ENCODE results near the gene ZNF223. TPM values are rescaled to one million over a fixed set of nuclear protein-coding genes. Genes with fewer than 3 reads are reported as not detected.
A peak's percentile ranks its signal among the peaks of the same experiment; 100 is the strongest.

Gene ZNF223
- total RNA-seq, 1 experiment from 2014 or later: not detected

DNA sequence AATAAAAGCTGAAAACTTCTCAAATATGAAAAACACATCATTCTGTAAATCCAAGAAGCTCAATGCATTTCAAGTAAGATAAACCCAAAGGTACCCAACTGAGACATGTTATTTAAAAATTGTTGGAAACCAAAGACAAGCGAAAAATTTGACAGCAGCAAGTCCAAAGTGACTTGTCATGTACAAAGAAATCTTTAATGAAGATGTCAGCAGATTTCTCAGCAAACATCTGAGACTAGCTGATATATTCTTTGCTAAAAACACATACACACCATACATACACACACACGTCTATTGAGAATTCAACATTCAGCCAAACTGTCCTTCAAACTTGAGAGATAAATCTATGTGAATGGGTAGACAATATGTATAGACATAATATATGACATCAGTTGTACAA, 32.3 kb upstream of the ZNF223 start:
- no peaks in the 10 kb centered on the region for H3K9me3 ChIP-seq (ENCODE audit: low read length)
- no peaks in the 10 kb centered on the region for H3K36me3 ChIP-seq (ENCODE audit: low read depth, low read length)
- H3K9me2 ChIP-seq (replicated peaks; ENCODE audit: low read length): no peaks in the 10 kb centered on the region
- CTCF ChIA-PET: no interaction called here
- H3F3A ChIP-seq (ENCODE audit: low read length, unreplicated experiment): no peaks in the 10 kb centered on the region
- ATAC-seq: no peak
- H3K27me3 ChIP-seq (ENCODE audit: low read length): no peaks in the 10 kb centered on the region
- BruUV-seq (replicated peaks): no TSS peak
- no peak for DNase-seq
- TF ChIP-seq EZH2 (IDR thresholded peaks at IDR 0.05; ENCODE audit: low read length, unreplicated experiment): no peak
- TF ChIP-seq, protein P1, sequence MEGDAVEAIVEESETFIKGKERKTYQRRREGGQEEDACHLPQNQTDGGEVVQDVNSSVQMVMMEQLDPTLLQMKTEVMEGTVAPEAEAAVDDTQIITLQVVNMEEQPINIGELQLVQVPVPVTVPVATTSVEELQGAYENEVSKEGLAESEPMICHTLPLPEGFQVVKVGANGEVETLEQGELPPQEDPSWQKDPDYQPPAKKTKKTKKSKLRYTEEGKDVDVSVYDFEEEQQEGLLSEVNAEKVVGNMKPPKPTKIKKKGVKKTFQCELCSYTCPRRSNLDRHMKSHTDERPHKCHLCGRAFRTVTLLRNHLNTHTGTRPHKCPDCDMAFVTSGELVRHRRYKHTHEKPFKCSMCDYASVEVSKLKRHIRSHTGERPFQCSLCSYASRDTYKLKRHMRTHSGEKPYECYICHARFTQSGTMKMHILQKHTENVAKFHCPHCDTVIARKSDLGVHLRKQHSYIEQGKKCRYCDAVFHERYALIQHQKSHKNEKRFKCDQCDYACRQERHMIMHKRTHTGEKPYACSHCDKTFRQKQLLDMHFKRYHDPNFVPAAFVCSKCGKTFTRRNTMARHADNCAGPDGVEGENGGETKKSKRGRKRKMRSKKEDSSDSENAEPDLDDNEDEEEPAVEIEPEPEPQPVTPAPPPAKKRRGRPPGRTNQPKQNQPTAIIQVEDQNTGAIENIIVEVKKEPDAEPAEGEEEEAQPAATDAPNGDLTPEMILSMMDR (conservative IDR thresholded peaks at IDR 0.05; ENCODE audit: low read depth, low read length): no peak
- no peak for TF ChIP-seq EZH2phosphoT487 (IDR thresholded peaks at IDR 0.05; ENCODE audit: borderline replicate concordance, low read length)
- no peak overlapping the region for H3K4me3 ChIP-seq (ENCODE audit: low read length)
- no peaks in the 10 kb centered on the region for H3K79me2 ChIP-seq (ENCODE audit: low read length)
- H3K27ac ChIP-seq (ENCODE audit: low read length): no peak overlapping the region
- H3K9ac ChIP-seq (ENCODE audit: low read length): no peak overlapping the region
- H3K4me2 ChIP-seq (ENCODE audit: low read length): no peak overlapping the region
- no peak overlapping the region for H2AFZ ChIP-seq (ENCODE audit: low read length)
- intact Hi-C loops (cut with micrococcal nuclease): no loop called here
- POLR2A ChIA-PET (ENCODE audit: unreplicated experiment): no interaction called here
- H4K20me1 ChIP-seq (ENCODE audit: low read length): no peaks in the 10 kb centered on the region
- no peaks in the 10 kb centered on the region for H3K4me1 ChIP-seq (ENCODE audit: insufficient read depth, low read length)

DNA sequence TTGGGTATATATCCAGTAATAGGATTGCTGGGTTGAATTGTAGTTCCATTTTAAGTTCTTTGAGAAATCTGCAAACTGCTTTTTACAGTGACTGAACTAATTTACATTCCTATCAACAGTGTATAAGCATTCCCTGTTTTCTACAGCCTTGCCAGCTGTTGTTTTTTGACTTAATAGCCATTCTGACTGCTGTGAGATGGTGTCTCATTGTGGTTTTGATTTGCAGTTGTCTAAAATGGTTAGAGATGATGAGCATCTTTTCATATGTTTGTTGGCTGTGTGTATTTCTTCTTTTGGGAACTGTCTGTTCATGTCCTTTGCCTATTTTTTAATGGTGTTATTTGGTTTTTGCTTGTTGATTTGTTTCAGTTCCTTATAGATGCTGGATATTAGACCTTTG, 30.6 kb upstream of the ZNF223 start:
- no peaks in the 10 kb centered on the region for H4K20me1 ChIP-seq (ENCODE audit: low read length)
- no peak overlapping the region for H2AFZ ChIP-seq (ENCODE audit: low read length)
- no peaks in the 10 kb centered on the region for H3K4me1 ChIP-seq (ENCODE audit: insufficient read depth, low read length)
- H3K79me2 ChIP-seq (ENCODE audit: low read length): no peaks in the 10 kb centered on the region
- ChIA-PET CTCF (no interaction called here), POLR2A (ENCODE audit: unreplicated experiment) (no interaction called here)
- H3K9ac ChIP-seq (ENCODE audit: low read length): no peak overlapping the region
- H3K27ac ChIP-seq (ENCODE audit: low read length): no peak overlapping the region
- intact Hi-C loops (cut with micrococcal nuclease): no loop called here
- H3K4me2 ChIP-seq (ENCODE audit: low read length): no peak overlapping the region
- DNase-seq: no peak
- no peaks in the 10 kb centered on the region for H3F3A ChIP-seq (ENCODE audit: low read length, unreplicated experiment)
- no peak overlapping the region for H3K4me3 ChIP-seq (ENCODE audit: low read length)
- H3K9me3 ChIP-seq (ENCODE audit: low read length): no peaks in the 10 kb centered on the region
- no peak for TF ChIP-seq EZH2 (IDR thresholded peaks at IDR 0.05; ENCODE audit: low read length, unreplicated experiment)
- TF ChIP-seq EZH2phosphoT487 (IDR thresholded peaks at IDR 0.05; ENCODE audit: borderline replicate concordance, low read length): no peak
- TF ChIP-seq, protein P1 (conservative IDR thresholded peaks at IDR 0.05; ENCODE audit: low read depth, low read length): no peak
- no peaks in the 10 kb centered on the region for H3K27me3 ChIP-seq (ENCODE audit: low read length)
- no peaks in the 10 kb centered on the region for H3K36me3 ChIP-seq (ENCODE audit: low read depth, low read length)
- H3K9me2 ChIP-seq (replicated peaks; ENCODE audit: low read length): no peaks in the 10 kb centered on the region
- ATAC-seq: no peak
- no TSS peak for BruUV-seq (replicated peaks)

DNA sequence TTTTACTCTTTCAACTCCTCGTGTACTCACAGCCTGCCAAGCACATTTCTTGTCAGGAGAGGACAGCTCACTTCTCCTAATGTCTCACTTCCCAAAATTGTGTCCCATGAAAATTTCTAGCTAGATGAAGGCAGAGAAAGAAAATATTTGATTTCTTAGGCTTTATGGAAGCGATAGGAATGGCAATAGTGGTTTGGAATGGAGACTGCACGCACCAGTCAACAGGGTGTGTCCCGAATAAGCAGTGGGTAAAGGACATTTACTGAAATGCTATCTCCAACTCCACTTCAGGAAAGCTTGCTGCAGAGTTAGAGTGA, 27.0 kb upstream of the ZNF223 start:
- intact Hi-C loops (cut with micrococcal nuclease): no loop called here
- peak overlapping the region; percentile 79 for H3K4me2 ChIP-seq (ENCODE audit: low read length)
- H3F3A ChIP-seq (ENCODE audit: low read length, unreplicated experiment): no peaks in the 10 kb centered on the region
- H3K9me3 ChIP-seq (ENCODE audit: low read length): no peaks in the 10 kb centered on the region
- no peaks in the 10 kb centered on the region for H3K9me2 ChIP-seq (replicated peaks; ENCODE audit: low read length)
- H3K4me3 ChIP-seq (ENCODE audit: low read length): peak overlapping the region; percentile 69
- POLR2A ChIA-PET (ENCODE audit: unreplicated experiment): interaction anchor here (0.8 kb wide), 1 partner anchor 102 kb away, joined by 4 read pairs; no protein-coding TSS in a partner anchor
- 0 out of 2 replicates have a peak overlapping the region, but pooled peaks have one; percentile 53 for H3K9ac ChIP-seq (ENCODE audit: low read length)
- H3K27ac ChIP-seq (ENCODE audit: low read length): no peak overlapping the region
- DNase-seq (no peak), ATAC-seq (no peak)
- H3K4me1 ChIP-seq (ENCODE audit: insufficient read depth, low read length): no peaks in the 10 kb centered on the region
- H3K27me3 ChIP-seq (ENCODE audit: low read length): no peaks in the 10 kb centered on the region
- no TSS peak for BruUV-seq (replicated peaks)
- no peaks in the 10 kb centered on the region for H3K79me2 ChIP-seq (ENCODE audit: low read length)
- peak overlapping the region; percentile 92 for H2AFZ ChIP-seq (ENCODE audit: low read length)
- CTCF ChIA-PET: no interaction called here
- H3K36me3 ChIP-seq (ENCODE audit: low read depth, low read length): no peaks in the 10 kb centered on the region
- TF ChIP-seq, protein P1 (conservative IDR thresholded peaks at IDR 0.05; ENCODE audit: low read depth, low read length): no peak
- no peak for TF ChIP-seq EZH2 (IDR thresholded peaks at IDR 0.05; ENCODE audit: low read length, unreplicated experiment)
- no peak for TF ChIP-seq EZH2phosphoT487 (IDR thresholded peaks at IDR 0.05; ENCODE audit: borderline replicate concordance, low read length)
- H4K20me1 ChIP-seq (ENCODE audit: low read length): no peaks in the 10 kb centered on the region

Data from PC-3 (cell line).